Spinal cord (tissue), 10 donors: ENCODE data around the gene C13orf46. TPM values are rescaled to one million over a fixed set of nuclear protein-coding genes. Genes with fewer than 3 reads are reported as not detected.

Experiments
- DNase-seq, 6 donors: peaks; one replicate each; pipeline versions ENCODE4 v3.0.0 to v3.0.0-alpha.2; 2013 to 2015; ENCODE audit warnings: low spot score in 6 of 6, low read depth in 4 of 6
- H3K27ac ChIP-seq: one replicate; pipeline ENCODE4 v1.5.1; 2013; ENCODE audit warnings: low read depth, low read length, control low read depth
- H3K27me3 ChIP-seq: one replicate; pipeline ENCODE4 v1.6.1; 2013; ENCODE audit warnings: low read length; ENCODE audit not compliant: control insufficient read depth, insufficient read depth
- H3K36me3 ChIP-seq: one replicate; pipeline ENCODE4 v1.6.1; 2013; ENCODE audit warnings: low read length; ENCODE audit not compliant: control insufficient read depth, insufficient read depth
- H3K4me1 ChIP-seq: one replicate; pipeline ENCODE4 v1.6.1; 2013; ENCODE audit warnings: low read length; ENCODE audit not compliant: control insufficient read depth, insufficient read depth
- H3K4me3 ChIP-seq: one replicate; pipeline ENCODE4 v1.5.1; 2013; ENCODE audit warnings: low read depth, low read length, control low read depth
- H3K9me3 ChIP-seq: one replicate; pipeline ENCODE4 v1.6.1; 2013; ENCODE audit warnings: low read length; ENCODE audit not compliant: control insufficient read depth, insufficient read depth
- WGBS: methylation state at CpG from one replicate; pipeline ENCODE4 v1.1.5; 2013; ENCODE audit warnings: missing lambda C conversion rate; ENCODE audit not compliant: insufficient coverage; 5-methylcytosine and 5-hydroxymethylcytosine counted together
- polyA plus RNA-seq, 2 donors: library from polyadenylated mRNA; unstranded; fragments of 120-200 nt; gene quantifications; one replicate each; pipeline ENCODE4 v1.2.1, GENCODE V29; 2013; ENCODE audit not compliant: insufficient read length in 2 of 2
- total RNA-seq, 2 donors: library from RNA; depleted of rRNA in 1 of 2; stranded (reverse); fragments of 120-200 nt in 1 of 2; fragments of >200 nt in 1 of 2; gene quantifications; one replicate each; pipeline versions ENCODE4 v1.2.3 to v1.2.4, GENCODE V29; 2013 to 2014
- donor health status: healthy.

The C13orf46 gene
- total and polyA plus RNA-seq, 4 donors = 0.20 to 1.1 (median 0.62) TPM

DNA sequence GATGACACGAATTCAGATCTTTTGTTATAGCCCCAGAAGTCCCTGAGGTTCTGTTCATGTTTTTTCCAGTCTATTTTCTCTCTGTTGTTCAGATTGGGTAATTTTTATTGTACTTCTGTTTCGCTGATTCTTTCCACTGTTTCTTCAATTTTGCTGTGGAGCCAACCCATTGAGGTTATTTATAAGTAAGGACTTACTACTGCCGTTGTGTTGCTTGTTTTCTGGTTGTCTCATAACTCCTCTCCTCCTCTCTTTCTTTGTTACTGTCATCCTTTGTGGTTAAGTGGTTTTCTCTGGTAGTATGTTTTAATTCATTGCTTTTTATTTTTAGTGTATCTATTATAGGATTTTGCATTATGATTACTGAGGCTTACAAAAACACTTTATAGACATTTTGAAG lies 61.3 kb downstream of the C13orf46 start:
- Histone ChIP-seq H3K4me3 (no peak overlapping the region), H3K27ac (no peak overlapping the region), H3K9me3 (no peaks in the 10 kb centered on the region), H3K27me3 (no peaks in the 10 kb centered on the region), H3K4me1 (peaks cover 6% of the 10 kb centered on the region), H3K36me3 (no peaks in the 10 kb centered on the region)
- no peak for DNase-seq
- no CpG with 5 or more reads among the region's 3 CpGs for WGBS

DNA sequence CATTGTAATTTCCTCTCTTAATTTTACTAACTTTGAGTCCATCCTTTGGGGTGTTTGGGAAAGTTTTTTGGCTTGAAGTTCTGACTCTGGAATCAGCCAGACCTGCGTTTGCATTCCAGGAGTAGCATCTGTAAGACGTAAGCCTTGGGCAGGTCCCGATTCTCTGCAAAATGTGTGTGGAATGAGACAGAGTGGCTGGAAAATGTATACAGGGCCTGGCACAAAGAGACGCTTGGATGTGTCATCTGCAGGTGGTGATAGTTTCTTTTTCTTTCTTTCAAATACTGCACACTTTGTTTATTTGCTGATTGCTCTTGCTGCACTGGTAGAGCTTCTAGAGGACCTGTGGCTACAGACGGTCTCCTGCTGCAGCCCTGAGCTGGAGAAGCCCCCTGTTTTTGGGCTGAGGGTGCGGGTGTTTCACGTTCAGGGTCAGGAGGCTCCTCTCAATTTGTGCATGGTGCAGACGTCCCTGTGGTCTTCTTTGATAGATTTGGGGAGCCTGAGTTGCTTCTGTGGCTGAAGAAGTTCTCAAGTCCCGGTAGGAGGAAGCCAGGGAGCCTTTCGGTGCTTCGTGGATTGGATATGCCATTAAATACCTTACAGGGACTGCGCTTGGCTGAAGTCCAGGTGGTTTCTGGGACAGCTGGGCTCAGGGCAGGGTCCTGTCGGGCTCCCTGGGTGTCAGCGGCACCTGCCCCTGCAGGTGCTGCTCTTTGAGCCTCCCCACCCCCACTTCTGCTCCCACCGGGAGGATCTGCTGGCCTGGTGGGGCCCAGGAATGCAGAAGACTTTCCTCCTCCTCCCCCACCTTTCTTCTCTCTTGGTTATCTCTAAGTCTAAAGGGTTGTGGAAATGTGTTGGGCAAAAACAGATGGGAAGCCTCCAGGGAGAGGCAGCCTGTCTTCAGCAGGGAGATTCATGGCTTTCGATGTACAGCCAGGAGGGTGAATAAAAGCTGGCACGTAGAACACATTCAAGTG lies 66.0 kb downstream of the C13orf46 start:
- Histone ChIP-seq H3K4me1 (peaks cover 10% of the 10 kb centered on the region), H3K36me3 (no peaks in the 10 kb centered on the region), H3K27ac (no peak overlapping the region), H3K9me3 (no peaks in the 10 kb centered on the region), H3K4me3 (no peak overlapping the region), H3K27me3 (no peaks in the 10 kb centered on the region)
- WGBS = 76% methylated on average over 11 of the region's 17 CpGs
- peak in 1 of 6 donors; percentile 57 for DNase-seq

DNA sequence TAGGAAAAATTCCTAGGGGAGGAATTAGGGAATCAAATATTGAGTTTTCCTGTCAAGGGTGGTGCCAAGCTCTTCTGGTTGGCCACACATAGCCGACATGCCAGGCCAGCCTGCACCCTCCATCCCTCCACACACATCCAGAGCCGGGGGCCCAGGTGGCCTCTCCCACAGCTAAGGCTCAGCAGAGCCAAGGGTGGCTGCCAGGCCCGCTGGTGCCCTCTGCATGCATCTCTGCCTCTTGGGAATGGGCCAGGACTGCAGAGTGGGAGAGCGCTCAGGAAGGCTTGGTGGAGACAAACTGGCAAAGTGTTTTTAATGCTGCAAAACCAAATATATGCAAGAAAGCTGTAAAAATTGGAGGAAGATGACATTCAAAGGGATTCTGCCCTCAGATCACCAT lies 67.3 kb downstream of the C13orf46 start:
- DNase-seq = peak in 2 of 6 donors; percentile 40 to 79
- H3K27me3 ChIP-seq = no peaks in the 10 kb centered on the region
- H3K36me3 ChIP-seq = no peaks in the 10 kb centered on the region
- H3K27ac ChIP-seq = no peak overlapping the region
- H3K9me3 ChIP-seq = no peaks in the 10 kb centered on the region
- peaks cover 10% of the 10 kb centered on the region for H3K4me1 ChIP-seq
- H3K4me3 ChIP-seq = no peak overlapping the region
- WGBS = 61% methylated on average over 4 of the region's 4 CpGs

DNA sequence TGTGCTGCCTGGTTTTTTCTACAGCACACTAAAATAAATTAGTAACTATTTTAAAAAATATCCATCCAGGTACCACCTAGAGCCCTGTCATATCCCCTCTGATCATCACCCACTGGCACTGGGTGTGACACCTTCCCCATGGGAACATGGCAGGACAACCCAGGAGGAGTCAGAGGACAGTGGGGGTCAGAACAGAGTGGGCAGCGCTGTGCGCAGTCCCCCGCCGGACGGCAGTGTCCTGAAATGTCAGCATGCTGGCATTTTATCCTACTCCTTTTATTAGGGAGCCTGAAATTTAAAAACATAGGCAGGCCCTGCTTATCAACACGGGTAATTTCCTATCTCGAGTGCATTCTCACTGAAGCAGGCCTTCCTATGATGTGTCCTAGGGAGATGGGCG lies 67.9 kb downstream of the C13orf46 start:
- Histone ChIP-seq H3K27me3 (no peaks in the 10 kb centered on the region), H3K9me3 (no peaks in the 10 kb centered on the region), H3K4me1 (peaks cover 10% of the 10 kb centered on the region), H3K4me3 (no peak overlapping the region), H3K36me3 (no peaks in the 10 kb centered on the region), H3K27ac (no peak overlapping the region)
- no peak for DNase-seq
- no CpG with 5 or more reads among the region's 8 CpGs for WGBS

DNA sequence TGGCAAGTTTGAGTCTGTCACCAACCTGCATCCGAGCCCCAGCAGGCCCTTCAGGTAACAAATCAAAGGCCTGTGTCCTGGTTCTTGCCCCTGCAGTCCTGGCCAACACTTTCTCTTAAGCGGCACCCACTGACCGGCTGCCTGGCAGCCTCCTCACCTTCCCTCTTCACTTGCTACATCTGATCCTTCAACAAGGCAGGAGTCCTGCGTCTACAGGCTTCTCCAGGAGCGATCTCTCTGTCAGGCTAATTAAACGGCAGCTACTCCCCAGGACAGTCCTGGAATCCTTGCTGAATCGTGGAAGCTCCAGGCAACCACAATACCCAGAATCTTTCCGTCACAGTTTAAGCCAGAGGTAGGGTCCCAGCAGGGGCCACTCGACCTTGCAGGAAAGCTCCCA lies 68.9 kb downstream of the C13orf46 start:
- Histone ChIP-seq H3K4me1 (peaks cover 10% of the 10 kb centered on the region), H3K4me3 (no peak overlapping the region), H3K27me3 (no peaks in the 10 kb centered on the region), H3K27ac (no peak overlapping the region), H3K36me3 (no peaks in the 10 kb centered on the region), H3K9me3 (no peaks in the 10 kb centered on the region)
- WGBS = 91% methylated on average over 7 of the region's 9 CpGs
- DNase-seq = no peak

DNA sequence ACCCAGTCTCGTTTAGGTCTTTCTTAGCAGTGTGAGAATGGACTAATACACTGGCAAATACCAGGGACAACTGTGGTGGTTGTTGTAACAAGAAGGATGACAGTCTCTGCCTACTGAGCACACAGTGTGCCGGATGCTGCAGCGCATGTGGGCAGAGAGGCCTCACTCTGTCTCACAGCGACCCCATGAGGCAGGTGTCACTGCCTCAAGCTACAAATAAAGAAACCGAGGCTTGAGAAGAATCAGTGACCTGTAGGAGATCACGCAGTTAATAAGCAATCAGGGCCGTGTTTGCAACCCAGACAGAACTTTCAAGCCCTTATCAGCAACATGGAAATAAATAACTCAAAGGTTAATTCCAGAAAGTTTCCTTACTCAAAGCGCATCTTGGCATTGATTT lies 69.5 kb downstream of the C13orf46 start:
- Histone ChIP-seq H3K4me1 (peaks cover 10% of the 10 kb centered on the region), H3K36me3 (no peaks in the 10 kb centered on the region), H3K9me3 (no peaks in the 10 kb centered on the region), H3K27me3 (no peaks in the 10 kb centered on the region), H3K4me3 (no peak overlapping the region), H3K27ac (no peak overlapping the region)
- WGBS = 61% methylated on average over 6 of the region's 8 CpGs
- DNase-seq = peak in 1 of 6 donors; percentile 37

DNA sequence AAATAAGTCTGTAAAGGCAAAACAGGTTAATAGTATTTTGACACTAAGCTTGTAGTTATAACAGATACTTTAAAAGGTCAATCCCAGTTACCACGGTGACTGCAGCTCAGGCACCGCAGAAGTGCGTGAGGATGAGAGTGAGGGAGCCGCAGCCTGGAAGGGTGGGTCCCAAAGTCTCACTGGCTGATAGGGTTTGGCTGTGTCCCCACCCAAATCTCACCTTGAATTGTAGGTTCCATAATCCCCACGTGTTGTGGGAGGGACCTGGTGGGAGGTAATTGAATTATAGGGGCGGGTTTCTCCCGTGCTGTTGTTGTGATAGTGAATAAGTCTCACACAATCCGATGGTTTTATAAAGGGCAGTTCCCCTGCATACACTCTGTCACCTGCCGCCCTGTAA lies 70.0 kb downstream of the C13orf46 start:
- no peak for DNase-seq
- 49% methylated on average over 3 of the region's 9 CpGs for WGBS
- Histone ChIP-seq H3K36me3 (no peaks in the 10 kb centered on the region), H3K4me3 (no peak overlapping the region), H3K27ac (no peak overlapping the region), H3K27me3 (no peaks in the 10 kb centered on the region), H3K9me3 (no peaks in the 10 kb centered on the region), H3K4me1 (peaks cover 10% of the 10 kb centered on the region)

Other genes with a start within 250 kb of the C13orf46 start
- 1 to 10 TPM; 1.4 to 1.6 TPM for gene TMEM255B, start 214.8 kb downstream of the C13orf46 start, total RNA-seq
- 1 to 10 TPM; 5.1 to 5.6 TPM for gene TMEM255B, start 214.8 kb downstream of the C13orf46 start, polyA plus RNA-seq
- gene GAS6, start 110.0 kb downstream of the C13orf46 start, total RNA-seq = 10 to 100 TPM; 41.4 to 62.8 TPM
- gene GAS6, start 110.0 kb downstream of the C13orf46 start, polyA plus RNA-seq = 10 to 100 TPM; 67.6 to 81.4 TPM
- gene RASA3, start 158.5 kb upstream of the C13orf46 start, total RNA-seq = 10 to 100 TPM; 15.2 to 16.9 TPM
- gene RASA3, start 158.5 kb upstream of the C13orf46 start, polyA plus RNA-seq = 10 to 100 TPM; 29.5 to 31.6 TPM
- gene CFAP97D2, start 205.2 kb upstream of the C13orf46 start, total RNA-seq = under 1 TPM in 1 of 2 donors, not detected in 1; 0.22 TPM
- gene CFAP97D2, start 205.2 kb upstream of the C13orf46 start, polyA plus RNA-seq = 1 to 10 TPM in 1 of 2 donors, under 1 TPM in 1; 0.65 to 3.0 TPM